Limb (tissue), 2 donors: ENCODE results near the gene DDT.
"Not testable (repeated sequence)": the region's sequence is repeated elsewhere in the genome, so short reads cannot be mapped to it uniquely, and the experiment has no call there.

Source experiments
- DNase-seq, 2 donors: peaks; one replicate each; pipeline ENCODE4 v3.0.0-alpha.2; 2016; ENCODE audit errors: extremely low spot score in 2 of 2

The DDT gene

DNA sequence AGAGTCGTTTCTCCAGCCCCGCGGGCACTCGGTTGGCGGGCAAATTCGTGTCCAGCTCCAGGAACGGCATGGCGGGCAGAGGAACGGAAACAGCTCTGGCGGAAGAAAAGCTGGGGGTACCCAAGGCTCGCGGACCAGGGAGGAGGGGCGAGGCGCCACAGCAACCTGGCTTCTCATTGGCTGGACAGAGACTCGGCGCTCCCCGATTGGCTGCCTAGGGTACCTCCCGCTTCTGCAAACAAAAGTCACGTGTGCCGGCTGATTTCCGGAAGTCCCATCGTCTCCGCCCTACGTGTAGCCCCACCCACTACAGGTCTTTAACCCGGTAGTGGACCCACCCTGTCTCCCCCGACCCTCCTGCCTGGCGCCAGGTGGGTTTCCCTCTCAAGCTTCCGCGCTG, at the start of gene DDT:
DDT (minus strand) TSS at position 97 of the 400 bp plus-strand sequence; CDS start at position 70, 27 bp downstream.
- DNase-seq: not testable (repeated sequence)

GRCh38 chr22:24023204-24023789, 49.1 kb upstream of the DDT start:
- DNase-seq: no peak

GRCh38 chr22:24021304-24021703, 47.1 kb upstream of the DDT start:
- DNase-seq: no peak

GRCh38 chr22:24016156-24016555, 41.9 kb upstream of the DDT start:
- DNase-seq: no peak

DNA sequence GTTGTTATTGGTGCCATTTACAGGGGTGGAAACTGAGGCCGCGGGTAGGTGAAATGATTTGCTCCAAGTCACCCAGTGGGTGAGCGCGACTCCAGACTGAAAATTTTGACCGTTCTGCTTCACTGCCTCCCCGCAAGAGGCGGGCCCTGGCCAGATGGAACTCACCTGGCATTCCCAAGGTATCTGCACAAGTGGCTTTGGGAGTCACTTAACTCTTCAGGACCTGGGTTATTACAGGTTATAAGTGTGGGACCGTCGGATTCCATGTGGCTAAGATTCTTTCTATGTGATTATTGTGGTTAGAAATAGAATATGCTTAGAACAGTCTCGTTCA, 37.5 kb upstream of the DDT start:
- peak in 1 of 2 donors; percentile 49 for DNase-seq

- DNase-seq: no peak
These were observed 35.8 kb upstream of the DDT start for GRCh38 chr22:24010018-24010391.

DNA sequence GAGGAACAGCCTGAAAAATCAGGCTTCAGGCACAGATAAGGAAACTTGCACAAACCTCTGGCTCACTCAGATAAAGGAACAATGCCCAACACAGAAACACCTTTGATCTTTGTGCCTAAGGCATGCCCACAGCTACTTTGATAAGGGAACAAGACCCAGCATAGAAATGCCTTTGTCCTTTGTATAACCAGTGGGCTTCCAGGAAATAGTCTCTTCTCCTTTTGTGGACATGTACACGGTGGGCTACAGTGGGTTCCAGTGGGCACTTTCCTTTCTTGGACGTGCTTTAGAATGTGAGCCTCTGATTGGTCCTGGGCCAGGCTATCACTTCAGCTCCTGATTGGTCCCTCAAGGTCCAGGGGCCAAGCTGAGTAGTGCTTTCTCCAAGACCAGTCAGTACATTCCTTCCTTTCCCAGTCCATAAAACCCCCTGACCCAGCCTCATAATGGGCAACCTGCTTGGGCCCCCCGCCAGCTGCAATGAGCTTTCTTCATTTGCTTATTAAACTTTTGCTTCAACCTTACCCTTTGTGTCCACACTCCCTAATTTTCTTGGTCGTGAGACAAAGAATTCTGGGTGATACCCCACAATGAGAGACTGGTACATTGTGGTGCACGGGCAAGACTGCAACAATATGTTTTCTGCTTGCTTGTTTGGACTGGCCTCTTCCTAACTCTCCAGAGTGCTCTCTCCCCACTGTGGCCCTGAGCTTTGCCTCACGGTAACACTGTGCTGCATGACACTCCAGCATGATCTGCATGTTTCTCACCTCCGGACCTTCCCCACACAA, 35.2 kb upstream of the DDT start:
- no peak for DNase-seq

DNA sequence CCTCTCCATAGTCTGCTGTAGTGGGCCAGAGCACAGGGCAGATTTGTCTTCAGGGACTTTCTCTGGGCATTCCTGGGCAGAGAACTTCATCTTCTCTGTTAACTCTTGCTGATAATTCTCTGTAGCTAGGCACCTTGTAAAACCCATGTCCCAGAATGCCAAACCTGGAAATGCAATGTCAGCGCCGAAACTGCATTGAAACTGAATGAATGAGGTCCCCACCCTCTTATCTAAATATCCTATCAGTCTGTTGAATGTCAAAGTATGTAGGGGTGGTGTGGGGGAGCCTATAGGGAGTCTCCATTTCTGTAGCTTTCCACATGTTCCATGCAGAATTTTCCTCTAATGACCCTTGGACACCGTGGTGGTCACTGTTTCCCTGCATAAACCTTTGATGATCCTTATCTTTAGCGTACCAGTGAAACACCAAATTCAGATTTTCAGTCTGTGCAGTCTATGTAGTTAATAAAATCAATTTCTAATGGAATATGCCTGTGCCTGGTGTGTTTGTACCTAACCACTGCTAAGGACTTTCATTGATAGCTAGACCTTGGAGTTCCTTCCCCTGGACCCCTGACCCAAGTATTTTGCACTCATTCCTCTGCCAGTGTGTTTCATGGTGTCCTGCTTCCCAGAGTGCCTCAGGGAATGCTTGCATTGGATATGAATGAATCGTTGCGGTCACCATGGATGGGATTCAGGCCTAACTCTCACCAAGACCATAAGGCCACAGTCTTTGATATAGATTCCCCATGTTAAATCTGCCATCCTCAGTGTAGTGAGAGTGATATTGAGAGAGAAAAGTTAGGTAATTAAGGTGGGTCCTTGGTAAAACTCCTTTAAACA, 34.4 kb upstream of the DDT start:
- no peak for DNase-seq

GRCh38 chr22:24008022-24008283, 33.7 kb upstream of the DDT start:
- DNase-seq: no peak

DNA sequence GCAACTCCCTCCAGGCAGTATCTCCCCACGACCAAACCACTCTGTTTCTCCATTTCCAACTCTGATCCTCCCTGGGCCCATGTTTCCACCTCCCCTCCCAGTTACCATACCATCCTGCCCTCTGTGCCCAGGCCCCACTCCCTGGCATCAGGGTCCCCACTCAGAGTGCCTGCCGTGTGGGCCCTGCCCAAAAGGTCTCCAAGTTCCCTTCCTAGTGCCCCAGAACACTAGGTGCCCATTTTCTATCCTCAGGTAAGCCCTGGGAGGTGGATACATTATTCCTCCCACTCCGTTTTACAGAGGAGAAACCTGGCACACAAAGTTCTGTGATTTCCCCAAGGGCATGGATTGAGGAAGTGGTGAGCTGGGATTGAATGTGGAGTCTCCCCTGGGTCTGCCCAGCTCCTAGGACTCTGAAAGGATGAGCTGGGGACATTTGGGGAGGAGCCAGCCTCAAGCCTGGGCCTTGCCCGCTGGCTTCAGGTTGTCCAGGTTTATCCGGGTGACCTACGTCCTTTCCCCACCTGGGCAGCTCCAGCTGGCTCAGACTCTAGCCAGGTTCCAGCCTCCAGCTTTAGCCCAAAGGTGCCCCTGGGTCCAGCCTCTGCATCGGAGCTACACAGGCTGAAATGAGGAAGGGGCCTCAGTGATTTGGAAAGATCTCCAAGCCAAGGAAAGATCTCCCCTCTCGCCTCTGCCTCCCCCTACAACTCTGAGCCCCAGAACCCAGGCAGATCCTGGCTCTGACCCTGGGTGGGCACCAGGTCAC, 33.2 kb upstream of the DDT start:
- no peak for DNase-seq

GRCh38 chr22:24006914-24007214, 32.6 kb upstream of the DDT start:
- DNase-seq: no peak

DNA sequence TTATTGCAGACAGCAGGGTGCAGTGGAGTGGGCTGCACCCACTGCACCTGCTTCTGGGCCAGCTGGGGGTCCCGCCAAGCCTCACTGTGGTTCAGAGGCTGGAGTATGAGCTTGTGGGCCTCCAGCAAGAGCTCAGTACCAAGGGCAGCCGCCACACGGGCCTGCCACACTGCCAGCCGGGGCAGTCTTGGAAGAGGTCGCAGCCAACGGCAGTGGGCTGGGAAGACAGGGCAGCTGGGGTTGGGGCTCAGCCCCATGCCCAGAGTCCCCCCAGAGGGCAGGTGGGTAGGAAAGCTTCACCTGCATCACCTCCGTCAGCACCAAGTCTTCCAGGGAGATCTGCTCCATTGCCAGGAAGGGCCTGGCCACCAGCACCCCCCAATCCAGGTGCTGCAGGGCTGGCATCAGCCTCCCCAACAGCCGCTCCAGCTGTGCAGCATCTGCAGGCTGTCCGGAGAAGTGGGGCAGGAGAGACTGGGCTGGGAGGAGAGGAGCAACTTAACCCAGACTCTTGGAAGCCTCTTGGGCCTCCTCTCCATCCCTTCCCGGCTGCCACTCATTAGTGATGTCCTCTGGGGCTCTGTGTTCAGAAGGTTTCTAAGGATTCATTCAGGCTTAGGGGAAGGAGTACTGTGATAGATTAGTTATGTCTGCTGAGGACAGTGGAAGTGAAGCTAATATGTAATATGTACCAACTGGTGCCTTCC, 32.1 kb upstream of the DDT start:
- no peak for DNase-seq

DNA sequence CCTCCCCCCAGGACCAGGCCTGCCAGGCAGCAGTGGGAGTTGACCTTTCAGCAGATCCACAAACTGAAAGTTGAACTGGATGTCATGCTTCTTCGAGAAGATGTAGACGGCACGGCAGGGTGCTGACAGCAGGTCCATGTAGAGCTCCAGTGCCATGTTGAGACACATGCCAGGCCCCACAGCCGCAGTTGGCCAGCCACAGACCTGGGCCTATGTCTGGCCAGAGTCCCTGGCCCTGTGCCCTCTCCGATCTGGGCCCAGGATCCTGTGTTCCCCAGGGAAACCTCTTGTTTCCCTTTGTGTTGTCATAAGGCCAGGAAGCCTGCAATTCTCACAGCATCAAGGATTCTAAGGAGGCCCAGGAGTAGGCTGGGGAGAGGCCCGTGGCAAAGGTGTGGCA, 31.0 kb upstream of the DDT start, which contains the start of gene GSTT4:
GSTT4 (minus strand) TSS at position 253 of the 400 bp plus-strand sequence; CDS start at position 156, 97 bp downstream.
- DNase-seq: no peak

- DNase-seq: no peak
These were observed 29.6 kb upstream of the DDT start for GRCh38 chr22:24003887-24004286.

- no peak for DNase-seq
These were observed 28.6 kb upstream of the DDT start for GRCh38 chr22:24002851-24003250.

GRCh38 chr22:24002272-24002671, 28.0 kb upstream of the DDT start:
- DNase-seq: no peak

DNA sequence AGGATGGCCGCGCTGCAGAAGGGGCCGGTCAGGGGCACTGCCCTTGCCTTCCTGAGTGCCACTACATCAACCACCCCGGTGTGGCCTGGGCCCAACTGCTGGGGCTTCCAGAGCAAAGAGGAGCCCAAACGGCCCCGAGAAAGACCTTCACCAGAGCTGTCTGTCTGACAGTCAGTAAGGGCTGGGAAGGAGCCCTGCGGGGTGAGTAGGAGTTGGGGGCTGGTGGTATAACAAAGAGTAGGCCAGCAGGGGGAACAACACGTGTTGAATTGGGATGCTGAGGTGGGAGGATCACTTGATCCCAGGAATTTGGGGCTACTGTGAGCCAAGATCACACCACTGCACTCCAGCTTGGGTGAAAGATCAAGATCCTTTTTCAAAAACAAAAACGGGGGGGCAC, 27.1 kb upstream of the DDT start:
- no peak for DNase-seq

GRCh38 chr22:23999779-24000178, 25.5 kb upstream of the DDT start:
- not testable (repeated sequence) for DNase-seq

- DNase-seq: no peak
These were observed 22.9 kb upstream of the DDT start for GRCh38 chr22:23997092-23997491.

- DNase-seq: not testable (repeated sequence)
These were observed 19.4 kb upstream of the DDT start for GRCh38 chr22:23993581-23994177.

DNA sequence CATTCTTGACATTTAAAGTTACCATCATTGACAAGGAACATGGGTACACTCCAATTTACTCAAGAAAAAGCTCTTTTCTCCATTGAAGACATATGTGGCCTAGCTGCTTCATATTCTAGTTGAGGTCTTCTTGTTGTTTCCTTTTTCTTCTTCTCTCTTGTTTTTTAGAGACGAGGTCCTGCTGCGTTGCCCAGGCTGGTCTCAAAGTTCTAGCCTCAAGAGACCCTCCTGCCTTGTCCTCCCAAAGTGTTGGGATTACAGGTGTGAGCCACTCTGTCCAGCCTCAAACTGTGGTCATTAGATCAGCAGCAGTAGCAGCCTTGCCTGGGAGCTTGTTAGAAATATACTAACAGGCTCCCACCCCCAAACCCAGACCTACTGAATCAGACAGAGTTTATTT, 18.8 kb upstream of the DDT start:
- DNase-seq: not testable (repeated sequence)
